DOHH2 (cell line): ENCODE results near the gene MAGI1.

Source experiments
- H3F3A ChIP-seq: fragments of 200-600 bp; sonication (generic), shearing (Covaris generic); 2 replicates; pipeline ENCODE4 v1.6.0; 2016; ENCODE audit warnings: antibody characterized with exemption, mild to moderate bottlenecking; ENCODE audit not compliant: control insufficient read depth, insufficient read depth
- H3K27ac ChIP-seq: fragments of 200-600 bp; sonication (generic); 2 replicates; pipeline ENCODE4 v1.5.1; 2014; ENCODE audit warnings: low read depth, mild to moderate bottlenecking, low read length, moderate library complexity
- H3K27me3 ChIP-seq: fragments of 200-600 bp; sonication (generic); 2 replicates; pipeline ENCODE4 v1.6.1; 2014; ENCODE audit warnings: mild to moderate bottlenecking, low read length, mixed read lengths; ENCODE audit not compliant: control insufficient read depth
- H3K36me3 ChIP-seq: fragments of 200-600 bp; sonication (generic); 2 replicates; pipeline ENCODE4 v1.6.1; 2014; ENCODE audit warnings: mild to moderate bottlenecking, low read length, moderate library complexity, mixed read lengths; ENCODE audit not compliant: control insufficient read depth
- H3K4me1 ChIP-seq: fragments of 200-600 bp; sonication (generic); 2 replicates; pipeline ENCODE4 v1.6.1; 2014; ENCODE audit warnings: mild to moderate bottlenecking, low read length, mixed read lengths; ENCODE audit not compliant: control insufficient read depth
- H3K4me2 ChIP-seq: fragments of 200-600 bp; sonication (generic); 2 replicates; pipeline ENCODE4 v1.6.0; 2014; ENCODE audit warnings: mild to moderate bottlenecking, low read length, moderate library complexity
- H3K4me3 ChIP-seq: fragments of 200-600 bp; sonication (generic); 2 replicates; pipeline ENCODE4 v1.5.1; 2014; ENCODE audit warnings: mild to moderate bottlenecking, low read length, mixed read lengths
- H3K79me2 ChIP-seq: fragments of 200-600 bp; sonication (generic); 2 replicates; pipeline ENCODE4 v1.6.1; 2014; ENCODE audit warnings: mild to moderate bottlenecking, low read length, mixed read lengths; ENCODE audit not compliant: control insufficient read depth
- H3K9me2 ChIP-seq: fragments of 200-600 bp; sonication (generic); replicated peaks from 2 replicates; pipeline ENCODE4 v1.6.1; 2014; ENCODE audit warnings: mild to moderate bottlenecking, low read length, mixed read lengths; ENCODE audit not compliant: control insufficient read depth
- H3K9me3 ChIP-seq: fragments of 200-600 bp; sonication (generic); 2 replicates; pipeline ENCODE4 v1.6.1; 2014; ENCODE audit warnings: antibody characterized with exemption, low read length, mixed read lengths; ENCODE audit not compliant: control insufficient read depth, insufficient read depth
- H4K20me1 ChIP-seq: fragments of 200-600 bp; sonication (generic); 2 replicates; pipeline ENCODE4 v1.6.0; 2014; ENCODE audit warnings: low read depth, mild to moderate bottlenecking, antibody characterized with exemption, low read length, moderate library complexity; ENCODE audit not compliant: control insufficient read depth, insufficient read depth
- EZH2phosphoT487 ChIP-seq: fragments of 200-600 bp; sonication (generic); IDR thresholded peaks from 2 replicates; pipeline ENCODE4 v1.6.1; 2017; ENCODE audit warnings: borderline replicate concordance, mild to moderate bottlenecking, antibody characterized with exemption, low read length, moderate library complexity, mixed read lengths
- TF ChIP-seq, protein P1 (sequence below): fragments of 200-600 bp; sonication (generic); IDR thresholded peaks from one replicate; pipeline ENCODE4 v1.5.1; 2014; ENCODE audit warnings: antibody characterized with exemption, mild to moderate bottlenecking, low read depth, low read length; ENCODE audit not compliant: poor library complexity, severe bottlenecking

MAGI1 gene

DNA sequence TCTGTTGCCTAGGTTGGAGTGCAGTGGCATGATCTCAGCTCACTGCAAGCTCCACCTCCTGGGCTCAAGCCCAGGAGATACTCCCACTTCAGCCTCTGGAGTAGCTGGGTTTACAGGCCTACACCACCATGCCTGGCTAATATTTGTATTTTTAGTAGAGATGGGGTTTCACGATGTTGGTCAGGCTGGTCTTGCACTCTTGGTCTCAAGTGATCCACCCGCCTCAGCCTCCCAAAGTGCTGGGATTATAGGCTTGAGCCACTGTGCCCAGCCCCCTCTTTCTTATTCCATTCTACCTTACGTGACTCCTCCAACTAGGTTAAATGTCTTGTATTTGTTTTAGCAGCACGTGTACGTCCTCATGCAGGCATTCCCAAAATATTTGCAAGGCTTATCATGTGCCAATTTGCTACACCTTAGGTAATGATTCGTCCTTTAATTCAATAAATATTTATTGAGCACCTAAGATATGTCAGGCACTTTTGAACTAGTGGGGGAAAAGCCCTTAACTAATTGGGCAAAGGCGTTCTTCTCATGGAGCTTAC, 14.9 kb upstream of the MAGI1 start:
- H3F3A ChIP-seq: no peaks in the 10 kb centered on the region
- no peaks in the 10 kb centered on the region for H3K9me2 ChIP-seq
- no peaks in the 10 kb centered on the region for H3K4me1 ChIP-seq
- TF ChIP-seq, protein P1, sequence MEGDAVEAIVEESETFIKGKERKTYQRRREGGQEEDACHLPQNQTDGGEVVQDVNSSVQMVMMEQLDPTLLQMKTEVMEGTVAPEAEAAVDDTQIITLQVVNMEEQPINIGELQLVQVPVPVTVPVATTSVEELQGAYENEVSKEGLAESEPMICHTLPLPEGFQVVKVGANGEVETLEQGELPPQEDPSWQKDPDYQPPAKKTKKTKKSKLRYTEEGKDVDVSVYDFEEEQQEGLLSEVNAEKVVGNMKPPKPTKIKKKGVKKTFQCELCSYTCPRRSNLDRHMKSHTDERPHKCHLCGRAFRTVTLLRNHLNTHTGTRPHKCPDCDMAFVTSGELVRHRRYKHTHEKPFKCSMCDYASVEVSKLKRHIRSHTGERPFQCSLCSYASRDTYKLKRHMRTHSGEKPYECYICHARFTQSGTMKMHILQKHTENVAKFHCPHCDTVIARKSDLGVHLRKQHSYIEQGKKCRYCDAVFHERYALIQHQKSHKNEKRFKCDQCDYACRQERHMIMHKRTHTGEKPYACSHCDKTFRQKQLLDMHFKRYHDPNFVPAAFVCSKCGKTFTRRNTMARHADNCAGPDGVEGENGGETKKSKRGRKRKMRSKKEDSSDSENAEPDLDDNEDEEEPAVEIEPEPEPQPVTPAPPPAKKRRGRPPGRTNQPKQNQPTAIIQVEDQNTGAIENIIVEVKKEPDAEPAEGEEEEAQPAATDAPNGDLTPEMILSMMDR: no peak
- no peak for TF ChIP-seq EZH2phosphoT487
- no peaks in the 10 kb centered on the region for H3K27me3 ChIP-seq
- no peaks in the 10 kb centered on the region for H3K36me3 ChIP-seq
- H3K4me2 ChIP-seq: no peak overlapping the region
- H3K79me2 ChIP-seq: no peaks in the 10 kb centered on the region
- no peaks in the 10 kb centered on the region for H4K20me1 ChIP-seq
- no peaks in the 10 kb centered on the region for H3K9me3 ChIP-seq
- H3K4me3 ChIP-seq: no peak overlapping the region
- no peak overlapping the region for H3K27ac ChIP-seq

DNA sequence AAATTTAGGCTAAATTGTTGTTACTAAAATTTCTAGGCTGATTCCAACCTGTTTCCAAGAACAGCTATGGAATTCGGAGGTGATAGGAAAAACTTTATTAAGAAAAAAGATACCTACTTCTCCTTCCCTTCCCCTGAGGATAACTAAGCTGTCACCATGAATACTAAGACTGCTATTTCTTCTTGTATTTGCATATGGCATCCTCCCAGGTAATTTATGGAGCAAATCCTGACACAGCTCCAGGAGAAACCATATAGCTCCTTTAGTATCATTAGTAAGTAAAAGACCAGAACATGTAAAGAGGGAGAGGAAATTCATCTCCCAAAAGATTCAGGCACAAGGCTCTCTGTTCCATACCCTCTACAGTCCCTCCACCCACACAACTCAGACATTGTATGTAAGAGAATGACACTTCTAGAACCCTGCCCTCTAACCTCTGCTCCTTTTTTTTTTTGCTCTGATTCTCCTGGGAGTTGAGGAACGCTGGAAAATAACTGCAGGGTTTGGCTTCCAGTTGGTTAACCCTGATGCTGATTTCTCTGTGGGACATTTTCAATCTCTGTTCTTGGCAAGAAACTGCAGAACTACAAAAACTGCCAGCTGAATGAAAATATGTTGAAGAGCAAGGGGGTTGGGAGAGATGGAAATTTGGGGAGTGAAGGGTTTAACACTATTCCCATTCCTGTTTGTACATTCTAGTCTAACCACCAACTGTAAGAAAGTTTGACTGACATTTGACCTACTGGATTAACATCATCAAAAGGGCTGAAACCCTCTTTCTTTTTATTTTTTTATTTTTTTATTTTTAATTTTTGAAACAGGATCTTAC, 14.2 kb upstream of the MAGI1 start:
- Histone ChIP-seq H3F3A (no peaks in the 10 kb centered on the region), H3K36me3 (no peaks in the 10 kb centered on the region), H3K9me2 (no peaks in the 10 kb centered on the region), H3K4me3 (no peak overlapping the region), H3K4me1 (no peaks in the 10 kb centered on the region), H3K9me3 (no peaks in the 10 kb centered on the region), H3K4me2 (no peak overlapping the region), H3K79me2 (no peaks in the 10 kb centered on the region), H3K27ac (no peak overlapping the region), H4K20me1 (no peaks in the 10 kb centered on the region), H3K27me3 (no peaks in the 10 kb centered on the region)
- TF ChIP-seq EZH2phosphoT487: no peak
- TF ChIP-seq, protein P1: no peak

DNA sequence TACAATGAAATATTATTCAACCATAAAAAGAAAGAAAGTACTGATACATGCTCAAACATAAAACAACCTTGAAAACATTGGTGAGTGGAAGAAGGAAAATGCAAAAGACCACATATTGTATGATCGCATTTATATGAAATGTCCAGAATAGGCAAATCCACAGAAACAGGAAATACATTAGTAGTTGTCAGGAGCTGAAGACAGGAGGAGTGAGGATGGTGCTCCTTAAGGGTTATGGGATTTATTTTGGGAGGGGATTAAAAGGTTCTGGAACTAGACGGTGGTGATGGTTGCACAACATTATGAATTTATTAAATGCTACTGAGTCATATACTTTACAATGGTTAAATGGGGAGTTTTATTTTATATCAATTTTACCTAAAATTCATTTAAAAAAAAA, 12.1 kb upstream of the MAGI1 start:
- Histone ChIP-seq H3K27me3 (no peaks in the 10 kb centered on the region), H3K79me2 (no peaks in the 10 kb centered on the region), H3K36me3 (no peaks in the 10 kb centered on the region), H3K4me3 (no peak overlapping the region), H3K9me3 (no peaks in the 10 kb centered on the region), H3K27ac (no peak overlapping the region), H4K20me1 (no peaks in the 10 kb centered on the region), H3K4me1 (no peaks in the 10 kb centered on the region), H3F3A (no peaks in the 10 kb centered on the region), H3K9me2 (no peaks in the 10 kb centered on the region), H3K4me2 (no peak overlapping the region)
- no peak for TF ChIP-seq EZH2phosphoT487
- TF ChIP-seq, protein P1: no peak
